ENCODE results near the gene CPSF2.

- TF ChIP-seq, protein P1, sequence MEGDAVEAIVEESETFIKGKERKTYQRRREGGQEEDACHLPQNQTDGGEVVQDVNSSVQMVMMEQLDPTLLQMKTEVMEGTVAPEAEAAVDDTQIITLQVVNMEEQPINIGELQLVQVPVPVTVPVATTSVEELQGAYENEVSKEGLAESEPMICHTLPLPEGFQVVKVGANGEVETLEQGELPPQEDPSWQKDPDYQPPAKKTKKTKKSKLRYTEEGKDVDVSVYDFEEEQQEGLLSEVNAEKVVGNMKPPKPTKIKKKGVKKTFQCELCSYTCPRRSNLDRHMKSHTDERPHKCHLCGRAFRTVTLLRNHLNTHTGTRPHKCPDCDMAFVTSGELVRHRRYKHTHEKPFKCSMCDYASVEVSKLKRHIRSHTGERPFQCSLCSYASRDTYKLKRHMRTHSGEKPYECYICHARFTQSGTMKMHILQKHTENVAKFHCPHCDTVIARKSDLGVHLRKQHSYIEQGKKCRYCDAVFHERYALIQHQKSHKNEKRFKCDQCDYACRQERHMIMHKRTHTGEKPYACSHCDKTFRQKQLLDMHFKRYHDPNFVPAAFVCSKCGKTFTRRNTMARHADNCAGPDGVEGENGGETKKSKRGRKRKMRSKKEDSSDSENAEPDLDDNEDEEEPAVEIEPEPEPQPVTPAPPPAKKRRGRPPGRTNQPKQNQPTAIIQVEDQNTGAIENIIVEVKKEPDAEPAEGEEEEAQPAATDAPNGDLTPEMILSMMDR (IDR thresholded peaks at IDR 0.05; ENCODE audit: poor library complexity): no peak
- no peak for TF ChIP-seq EZH2 (IDR thresholded peaks at IDR 0.05; ENCODE audit: borderline replicate concordance)
Measured at GRCh38 chr14:92199763-92200162, 78.0 kb downstream of the CPSF2 start.
